Pons (tissue), 1 donor: ENCODE measurements around the gene PSME3.
A peak's percentile ranks its signal among the peaks of the same experiment; 100 is the strongest.

Source experiments
- DNase-seq: peaks from one replicate; pipeline ENCODE4 v3.0.0-alpha.2; 2016; ENCODE audit warnings: low spot score

The PSME3 gene

DNA sequence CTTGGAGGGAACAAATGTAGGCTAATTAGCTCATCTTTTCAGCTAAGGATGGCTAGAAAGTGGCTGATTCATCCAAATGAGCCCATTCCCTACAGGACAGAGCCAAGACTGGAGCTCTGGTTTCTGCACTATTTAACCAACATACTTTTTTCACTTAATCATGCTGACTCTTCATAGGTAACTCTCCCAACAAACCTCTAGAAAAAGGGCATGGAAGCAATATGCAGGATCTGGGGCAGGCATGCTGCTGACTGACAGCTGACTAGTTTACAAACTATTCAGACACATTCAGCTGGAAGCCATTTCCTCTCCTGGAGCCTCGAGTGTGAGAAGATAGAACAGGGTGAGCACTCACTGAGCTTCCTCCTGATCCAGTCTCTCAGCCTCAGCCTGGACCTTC lies 15.3 kb upstream of the PSME3 start:
- DNase-seq = no peak

GRCh38 chr17:42818379-42818778 lies 14.8 kb upstream of the PSME3 start:
- no peak for DNase-seq

DNA sequence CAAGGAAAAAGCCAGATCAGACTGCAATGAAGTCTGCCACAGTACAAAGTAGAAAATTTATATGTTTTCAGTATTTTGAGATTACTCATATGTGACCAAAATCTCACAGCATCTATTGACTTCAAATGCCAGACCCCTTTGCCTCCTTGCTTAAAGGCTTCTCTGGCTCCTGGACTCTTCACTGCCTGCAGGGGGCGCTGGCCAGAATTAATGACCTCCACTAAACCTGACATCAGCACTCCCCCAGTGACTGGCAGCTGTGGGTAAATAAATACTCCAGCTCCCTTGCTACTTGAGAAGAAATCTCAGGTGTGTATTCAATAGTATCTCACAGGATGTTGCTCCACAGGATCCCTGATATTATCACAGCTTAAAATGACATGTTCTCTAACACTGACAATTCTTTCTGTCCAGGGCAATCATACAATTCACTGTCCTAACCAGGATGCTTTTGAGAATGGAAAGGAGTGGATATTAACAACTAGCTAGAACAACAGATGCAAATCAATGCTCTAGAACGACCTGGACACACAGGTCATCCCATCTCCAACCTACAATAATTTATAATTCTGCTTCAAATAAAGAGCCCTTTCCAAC lies 13.2 kb upstream of the PSME3 start:
- DNase-seq = no peak

DNA sequence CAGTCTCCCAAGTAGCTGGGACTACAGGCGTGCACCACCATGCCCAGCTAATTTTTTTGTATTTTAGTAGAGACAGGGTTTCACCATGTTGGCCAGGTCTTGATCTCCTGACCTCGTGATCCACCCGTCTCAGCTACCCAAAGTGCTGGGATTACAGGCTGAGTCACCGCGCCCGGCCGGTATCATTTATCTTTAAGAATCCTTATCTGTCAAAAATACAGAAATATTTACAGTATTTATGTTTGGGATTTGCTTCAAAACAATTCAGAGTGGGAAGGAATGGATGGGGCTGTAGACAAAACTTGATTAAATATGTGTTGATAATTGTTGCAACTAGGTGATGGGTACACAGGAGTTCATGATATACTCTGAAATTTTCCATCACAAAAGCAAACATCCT lies 12.0 kb upstream of the PSME3 start:
- no peak for DNase-seq

GRCh38 chr17:42827472-42827871 lies 5.7 kb upstream of the PSME3 start:
- DNase-seq = no peak

GRCh38 chr17:42830971-42831370 lies 2.2 kb upstream of the PSME3 start:
- no peak for DNase-seq

DNA sequence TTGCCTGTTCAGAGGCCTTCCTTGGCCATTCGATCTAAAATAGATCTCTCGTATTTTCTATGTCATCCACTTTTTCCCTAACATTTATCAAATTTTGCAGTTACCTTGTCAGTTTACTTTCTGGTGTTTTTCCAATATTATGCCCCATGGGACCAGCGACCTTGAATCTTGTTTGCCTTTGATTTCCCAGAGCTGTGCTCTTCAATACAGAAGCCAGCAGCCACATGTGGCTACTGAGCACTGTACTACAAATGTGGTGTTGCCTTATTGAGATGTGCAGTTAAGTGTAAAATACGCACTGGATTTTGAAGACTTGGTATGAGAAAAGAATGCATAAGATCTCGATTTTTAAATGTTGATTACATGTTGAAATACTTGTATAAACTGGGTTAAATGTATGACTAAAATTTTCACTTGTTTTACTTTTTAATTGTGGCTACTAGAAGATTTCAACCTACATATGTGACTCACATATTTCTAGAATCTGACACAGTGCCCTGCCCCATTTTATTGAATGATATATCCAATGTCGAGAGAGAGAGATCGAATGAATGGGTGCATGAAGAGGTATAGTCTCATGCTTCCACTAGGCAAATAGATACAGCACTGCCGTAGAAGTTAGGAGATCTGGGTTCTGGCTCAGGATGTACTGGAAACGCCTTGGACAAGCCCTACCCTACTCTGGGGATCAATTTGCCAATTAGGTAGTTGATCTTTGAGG lies 824 bp upstream of the PSME3 start:
- DNase-seq = no peak

GRCh38 chr17:42833767-42834422 lies 698 bp downstream of the PSME3 start:
- no peak for DNase-seq

- DNase-seq = no peak
These were observed 2.5 kb downstream of the PSME3 start for GRCh38 chr17:42835732-42836131.

GRCh38 chr17:42841975-42842685 lies 8.9 kb downstream of the PSME3 start:
- no peak for DNase-seq

DNA sequence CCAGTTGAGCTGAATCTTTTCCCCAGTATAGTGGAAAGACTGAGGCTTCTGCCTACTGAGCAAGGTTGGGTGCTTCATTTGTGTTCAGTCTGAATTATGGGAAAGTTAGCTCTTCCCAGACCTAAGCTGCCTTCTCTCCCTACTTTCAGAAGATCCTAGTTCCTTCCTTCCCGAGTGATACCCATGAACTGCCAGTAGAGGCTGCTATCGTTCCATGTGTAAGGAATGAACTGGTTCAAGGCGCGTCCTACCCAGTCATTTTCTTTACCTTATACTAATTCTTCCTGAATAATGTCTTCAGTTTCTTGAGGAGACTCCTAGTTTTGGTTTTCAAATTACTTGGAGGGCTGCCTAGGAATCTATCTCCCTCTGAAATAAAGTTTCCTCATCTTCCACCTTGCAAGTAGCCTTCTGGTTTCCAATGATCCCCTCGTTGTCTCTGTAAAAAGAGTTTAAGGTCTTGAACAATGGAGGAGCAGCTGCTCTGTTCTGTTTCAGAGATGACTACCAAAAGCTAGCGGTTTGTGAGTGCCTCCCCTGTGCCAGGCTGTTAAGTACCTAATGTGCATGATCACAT lies 10.2 kb downstream of the PSME3 start:
- peak; percentile 76 for DNase-seq

- no peak for DNase-seq
These were observed 11.1 kb downstream of the PSME3 start, which contains the start of gene AOC2 for GRCh38 chr17:42844271-42844670. Gene AOC2, plus strand, starts transcription at chr17:42844580. Its CDS starts 47 bp downstream, at chr17:42844627.

DNA sequence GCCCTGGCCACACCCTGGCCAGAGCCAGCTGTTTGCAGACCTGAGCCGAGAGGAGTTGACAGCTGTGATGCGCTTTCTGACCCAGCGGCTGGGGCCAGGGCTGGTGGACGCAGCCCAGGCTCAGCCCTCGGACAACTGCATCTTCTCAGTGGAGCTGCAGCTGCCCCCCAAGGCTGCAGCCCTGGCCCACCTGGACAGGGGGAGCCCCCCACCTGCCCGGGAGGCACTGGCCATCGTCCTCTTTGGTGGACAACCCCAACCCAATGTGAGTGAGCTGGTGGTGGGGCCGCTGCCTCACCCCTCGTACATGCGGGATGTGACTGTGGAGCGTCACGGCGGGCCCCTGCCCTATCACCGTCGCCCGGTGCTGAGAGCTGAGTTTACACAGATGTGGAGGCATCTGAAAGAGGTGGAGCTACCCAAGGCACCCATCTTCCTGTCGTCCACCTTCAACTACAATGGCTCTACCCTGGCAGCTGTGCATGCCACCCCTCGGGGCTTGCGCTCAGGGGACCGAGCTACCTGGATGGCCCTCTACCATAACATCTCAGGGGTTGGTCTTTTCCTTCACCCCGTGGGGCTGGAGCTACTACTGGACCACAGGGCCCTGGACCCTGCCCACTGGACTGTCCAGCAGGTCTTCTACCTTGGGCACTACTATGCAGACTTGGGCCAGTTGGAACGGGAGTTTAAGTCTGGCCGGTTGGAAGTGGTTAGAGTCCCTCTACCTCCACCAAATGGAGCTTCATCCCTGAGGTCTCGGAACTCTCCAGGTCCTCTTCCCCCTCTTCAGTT lies 11.8 kb downstream of the PSME3 start:
- no peak for DNase-seq

GRCh38 chr17:42845556-42845917 lies 12.3 kb downstream of the PSME3 start:
- DNase-seq = no peak

GRCh38 chr17:42845918-42846593 lies 12.9 kb downstream of the PSME3 start:
- DNase-seq = no peak

DNA sequence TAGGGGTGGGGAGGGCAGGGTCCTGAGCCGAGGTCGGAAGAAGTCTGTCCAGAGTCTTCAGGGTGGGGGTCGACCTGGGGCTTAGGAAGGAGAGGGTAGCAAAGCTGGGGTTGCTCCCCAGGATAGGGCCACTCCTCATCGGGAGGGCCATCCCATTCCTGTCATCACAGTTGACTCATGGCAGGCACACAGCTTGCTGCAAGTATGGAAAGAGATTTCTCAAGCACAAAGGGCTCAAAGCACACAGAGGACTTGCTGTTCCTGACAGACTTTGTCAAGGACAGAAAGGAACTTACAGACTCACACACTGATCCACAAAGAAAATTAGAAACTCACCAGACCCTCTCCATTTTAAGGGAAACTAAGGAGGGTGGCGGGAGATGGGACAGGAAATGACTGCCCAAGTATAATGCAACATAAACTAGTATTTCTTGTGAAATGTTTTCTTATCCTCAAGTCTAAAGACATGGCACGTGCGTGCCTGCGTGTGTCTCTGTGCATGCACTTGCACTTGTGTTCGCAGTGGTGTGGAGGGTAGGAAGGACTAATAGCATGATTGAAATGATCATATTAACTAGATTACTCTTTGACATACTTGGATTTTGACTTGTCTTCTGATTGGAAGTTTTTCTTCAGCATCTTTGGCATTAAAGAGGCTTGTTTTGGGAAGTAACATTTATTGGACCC lies 13.5 kb downstream of the PSME3 start:
- DNase-seq = no peak

DNA sequence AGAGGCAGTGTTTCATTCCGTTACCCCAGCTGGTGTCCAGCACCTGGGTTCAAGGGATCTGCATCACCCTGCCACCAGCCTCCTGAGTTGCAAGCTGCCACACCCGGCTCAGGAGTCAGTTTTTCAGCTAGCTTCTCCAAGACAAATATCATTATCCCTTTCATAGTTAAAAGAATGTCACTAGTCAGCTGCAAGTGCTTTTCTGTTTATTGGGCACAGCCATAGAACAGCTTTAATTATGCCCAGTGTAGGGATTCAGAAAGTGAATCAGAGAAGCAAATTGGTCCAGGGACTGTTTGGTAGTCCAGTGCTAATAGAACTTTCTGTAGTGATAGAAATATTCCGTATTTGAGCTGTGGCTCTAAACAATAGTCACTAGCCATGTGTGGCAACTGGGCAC lies 14.9 kb downstream of the PSME3 start:
- DNase-seq = no peak

DNA sequence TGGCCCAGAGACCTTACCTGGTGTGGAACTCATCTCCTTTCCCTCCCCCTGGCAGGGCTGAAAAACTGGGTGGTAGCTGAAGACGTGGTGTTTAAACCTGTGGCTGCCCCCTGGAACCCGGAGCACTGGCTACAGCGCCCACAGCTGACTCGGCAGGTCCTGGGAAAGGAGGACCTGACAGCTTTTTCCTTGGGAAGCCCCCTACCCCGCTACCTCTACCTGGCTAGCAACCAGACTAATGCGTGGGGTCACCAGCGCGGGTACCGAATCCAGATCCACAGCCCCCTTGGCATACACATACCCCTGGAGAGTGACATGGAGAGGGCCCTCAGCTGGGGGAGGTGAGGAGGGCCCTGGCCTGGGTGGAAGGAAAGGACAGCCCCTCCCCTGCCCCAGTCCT lies 15.8 kb downstream of the PSME3 start:
- DNase-seq = no peak

GRCh38 chr17:42849451-42850181 lies 16.4 kb downstream of the PSME3 start:
- DNase-seq = no peak

DNA sequence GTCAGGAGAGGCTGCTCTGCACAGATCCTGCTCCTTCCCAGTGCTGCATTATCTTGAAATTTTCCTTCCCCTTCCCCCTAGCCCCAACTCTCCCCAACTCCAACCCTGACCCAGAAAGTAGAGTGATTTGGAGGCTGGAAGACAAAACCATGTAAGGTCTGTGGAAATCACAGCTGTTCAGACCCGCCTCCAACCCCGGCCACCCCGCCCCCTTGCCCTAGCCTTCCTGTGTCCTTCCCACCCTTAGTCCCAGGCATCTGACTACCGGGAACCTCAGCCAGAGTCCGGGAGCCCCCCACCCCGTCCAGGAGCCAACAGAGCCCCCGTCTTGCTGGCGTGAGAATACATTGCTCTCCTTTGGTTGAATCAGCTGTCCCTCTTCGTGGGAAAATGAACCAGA lies 17.8 kb downstream of the PSME3 start, which contains the start of gene AOC3:
Gene AOC3, plus strand, starts transcription at position 246 of the 400 bp plus-strand sequence. Its CDS starts 145 bp downstream, at position 391.
- DNase-seq = no peak
